Neural cell (in vitro differentiated cells): ENCODE data around the gene NCF1. TPM values are rescaled to one million over a fixed set of nuclear protein-coding genes. Genes with fewer than 3 reads are reported as not detected.
"Not testable (repeated sequence)": the region's sequence is repeated elsewhere in the genome, so short reads cannot be mapped to it uniquely, and the experiment has no call there.

Experiments
- H2AFZ ChIP-seq: fragments of 200-600, 300-800 bp; sonication (generic), shearing (Covaris generic); 2 replicates; pipeline ENCODE4 v1.6.0; 2014; ENCODE audit warnings: low read depth, mild to moderate bottlenecking, antibody characterized with exemption, low read length, moderate library complexity
- H3F3A ChIP-seq: fragments of 200-600 bp; shearing (Covaris generic); 2 replicates; pipeline ENCODE4 v1.6.1; 2016; ENCODE audit warnings: mild to moderate bottlenecking, moderate library complexity, mixed read lengths, antibody characterized with exemption, low read length; ENCODE audit not compliant: insufficient read depth, poor library complexity, severe bottlenecking
- H3K27ac ChIP-seq: fragments of 200-600, 300-800 bp; sonication (generic), shearing (Covaris generic); 2 replicates; pipeline ENCODE4 v1.5.1; 2014; ENCODE audit warnings: mild to moderate bottlenecking, low read length, moderate library complexity
- H3K27me3 ChIP-seq: fragments of 300-800, 200-600 bp; sonication (generic), shearing (Covaris generic); 2 replicates; pipeline ENCODE4 v1.6.0; 2014; ENCODE audit warnings: mild to moderate bottlenecking, low read depth, low read length, moderate library complexity; ENCODE audit not compliant: insufficient read depth
- H3K36me3 ChIP-seq: fragments of 300-800, 200-600 bp; sonication (generic), shearing (Covaris generic); 2 replicates; pipeline ENCODE4 v1.5.1; 2014; ENCODE audit warnings: mild to moderate bottlenecking, antibody characterized with exemption, low read length, moderate library complexity; ENCODE audit not compliant: insufficient read depth
- H3K4me2 ChIP-seq: fragments of 300-800, 200-600 bp; sonication (generic), shearing (Covaris generic); 2 replicates; pipeline ENCODE4 v1.6.0; 2014; ENCODE audit warnings: mild to moderate bottlenecking, low read length
- H3K4me3 ChIP-seq: fragments of 300-800, 200-600 bp; sonication (generic), shearing (Covaris generic); 2 replicates; pipeline ENCODE4 v1.5.1; 2014; ENCODE audit warnings: mild to moderate bottlenecking, low read length, moderate library complexity
- H3K79me2 ChIP-seq: fragments of 200-600 bp; shearing (Covaris generic); replicated peaks from 2 replicates; pipeline ENCODE4 v1.6.0; 2014; ENCODE audit warnings: mild to moderate bottlenecking, low read length, moderate library complexity; ENCODE audit not compliant: insufficient read depth
- H3K9ac ChIP-seq: fragments of 300-800, 200-600 bp; sonication (generic), shearing (Covaris generic); 2 replicates; pipeline ENCODE4 v1.6.1; 2016; ENCODE audit warnings: mild to moderate bottlenecking, low read length, mixed read lengths
- H3K9me2 ChIP-seq: fragments of 200-600 bp; shearing (Covaris generic); 2 replicates; pipeline ENCODE4 v1.6.1; 2016; ENCODE audit warnings: mild to moderate bottlenecking, low read length, mixed read lengths; ENCODE audit not compliant: insufficient read depth
- H3K9me3 ChIP-seq: fragments of 200-600, 300-800 bp; sonication (generic), shearing (Covaris generic); 2 replicates; pipeline ENCODE4 v1.6.1; 2016; ENCODE audit warnings: mild to moderate bottlenecking, mixed run types, low read length, moderate library complexity, mixed read lengths
- H4K20me1 ChIP-seq: fragments of 200-600 bp; shearing (Covaris generic); 2 replicates; pipeline ENCODE4 v1.6.1; 2016; ENCODE audit warnings: mild to moderate bottlenecking, mixed run types; ENCODE audit not compliant: insufficient read depth
- EP300 ChIP-seq: fragments of 450-650 bp; conservative IDR thresholded peaks from 2 replicates; pipeline ENCODE4 v1.6.1; 2014; ENCODE audit warnings: antibody characterized with exemption, mild to moderate bottlenecking, moderate library complexity; ENCODE audit not compliant: poor library complexity, severe bottlenecking
- EZH2 ChIP-seq: fragments of 200-600, 300-800 bp; shearing (Covaris generic), sonication (generic); IDR thresholded peaks from 2 replicates; pipeline ENCODE4 v1.6.1; 2014; ENCODE audit warnings: antibody characterized with exemption, low read length, borderline replicate concordance, mild to moderate bottlenecking; ENCODE audit not compliant: insufficient read depth, poor library complexity, severe bottlenecking
- MXI1 ChIP-seq: fragments of 450-650 bp; conservative IDR thresholded peaks from 2 replicates; pipeline ENCODE4 v1.6.1; 2014; ENCODE audit warnings: antibody characterized with exemption, mild to moderate bottlenecking; ENCODE audit not compliant: poor library complexity, severe bottlenecking
- POLR2AphosphoS5 ChIP-seq: IDR thresholded peaks from 2 replicates; pipeline ENCODE4 v1.6.1; 2012
- RAD21 ChIP-seq: fragments of 450-650 bp; conservative IDR thresholded peaks from 2 replicates; pipeline ENCODE4 v1.6.1; 2014; ENCODE audit warnings: antibody characterized with exemption, mild to moderate bottlenecking, moderate library complexity
- REST ChIP-seq: IDR thresholded peaks from 2 replicates; pipeline ENCODE4 v1.6.1; 2012; ENCODE audit warnings: borderline replicate concordance
- SMC3 ChIP-seq: fragments of 450-650 bp; conservative IDR thresholded peaks from 2 replicates; pipeline ENCODE4 v1.6.1; 2014; ENCODE audit warnings: antibody characterized with exemption, mild to moderate bottlenecking, moderate library complexity; ENCODE audit not compliant: poor library complexity
- TAF1 ChIP-seq: IDR thresholded peaks from 2 replicates; pipeline ENCODE4 v1.6.1; 2012; ENCODE audit warnings: low read depth
- polyA minus RNA-seq: library from RNA; depleted of rRNA, polyadenylated mRNA; stranded (reverse); fragments of >200 nt; gene quantifications from 2 replicates; pipeline ENCODE4 v1.2.3, GENCODE V29; 2014
- polyA plus RNA-seq: library from polyadenylated mRNA; depleted of rRNA; stranded (reverse); fragments of >200 nt; gene quantifications from 2 replicates; pipeline ENCODE4 v1.2.3, GENCODE V29; 2014
- TF ChIP-seq, protein P1 (sequence below): fragments of 450-650 bp; IDR thresholded peaks from 2 replicates; pipeline ENCODE4 v1.5.1; 2014; ENCODE audit warnings: antibody characterized with exemption, mild to moderate bottlenecking, moderate library complexity; ENCODE audit not compliant: poor library complexity, severe bottlenecking

The NCF1 gene
- polyA plus RNA-seq (0.70 TPM in 1 of 2 replicates, not detected in the other), polyA minus RNA-seq (not detected in 2 replicates)

DNA sequence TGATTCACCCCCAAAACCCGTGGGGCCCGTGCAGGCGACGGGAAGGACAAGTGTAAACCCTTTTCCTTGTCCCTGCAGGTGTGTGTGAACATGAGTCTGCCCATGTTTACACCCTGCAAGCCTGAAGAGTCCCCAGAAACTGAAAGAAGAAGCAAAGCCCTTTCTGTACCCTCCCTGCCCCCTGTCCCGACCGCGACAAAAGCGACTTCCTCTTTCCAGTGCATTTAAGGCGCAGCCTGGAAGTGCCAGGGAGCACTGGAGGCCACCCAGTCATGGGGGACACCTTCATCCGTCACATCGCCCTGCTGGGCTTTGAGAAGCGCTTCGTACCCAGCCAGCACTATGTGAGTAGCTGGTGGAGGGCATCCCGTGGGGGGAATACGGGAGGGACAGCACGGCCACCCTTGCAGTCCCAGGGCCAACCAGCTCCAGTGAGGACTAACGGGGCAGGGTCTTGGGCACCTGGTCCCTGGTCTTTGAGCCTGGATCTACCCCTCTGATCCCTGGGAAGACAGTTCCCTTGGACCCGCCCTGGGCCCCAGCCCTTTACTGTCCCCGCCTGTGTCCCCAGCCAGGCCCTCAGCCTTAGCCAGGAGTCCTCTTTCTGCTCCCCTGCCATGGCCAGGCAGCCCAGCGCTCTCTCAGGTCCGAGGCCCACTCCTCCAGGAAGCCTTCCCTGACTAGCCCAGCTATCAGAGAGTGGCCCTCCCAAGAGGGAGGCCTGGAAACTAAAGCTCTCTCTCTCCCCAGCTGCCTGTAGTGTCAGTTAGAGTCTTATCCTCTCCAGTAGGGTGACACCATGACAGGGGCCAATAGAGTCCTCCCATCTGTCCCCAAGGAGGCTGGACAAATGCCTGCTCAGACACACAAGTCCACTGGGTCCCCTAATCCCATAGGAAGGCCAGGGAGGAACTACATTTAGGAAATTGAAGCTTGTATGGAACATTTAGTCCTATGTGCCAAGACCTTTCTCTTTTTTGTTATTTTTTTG lies at the start of gene NCF1:
TSS of gene NCF1 (plus strand) at position 252 of the 991 bp plus-strand sequence. CDS start at position 273, 21 bp downstream.
- not testable (repeated sequence) for H3K4me3 ChIP-seq, H3K9me2 ChIP-seq, H3K27me3 ChIP-seq, H3K27ac ChIP-seq, H3K4me2 ChIP-seq, H3K79me2 ChIP-seq, H3F3A ChIP-seq, H3K9me3 ChIP-seq, H4K20me1 ChIP-seq, H2AFZ ChIP-seq, H3K36me3 ChIP-seq, H3K9ac ChIP-seq

DNA sequence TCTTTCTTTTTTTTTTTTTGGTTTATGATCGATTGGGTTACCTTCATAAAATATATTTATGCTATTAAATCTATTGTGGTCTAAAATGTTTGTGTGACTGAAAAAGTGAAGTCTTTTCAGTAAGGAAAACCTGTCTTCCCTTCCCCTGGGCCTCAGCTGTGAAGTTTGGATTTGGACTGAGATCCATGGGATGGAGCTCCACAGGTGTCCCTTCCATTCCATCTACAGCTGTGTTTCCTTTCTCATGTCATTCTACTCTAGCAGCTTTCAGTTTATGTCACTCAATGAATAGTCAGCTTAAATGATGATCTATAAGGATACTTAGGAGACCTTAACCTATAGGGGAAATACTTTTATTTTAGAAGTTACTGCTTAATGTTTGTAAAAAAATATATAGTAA lies 48.0 kb upstream of the NCF1 start:
- H3F3A ChIP-seq = no peaks in the 10 kb centered on the region
- no peaks in the 10 kb centered on the region for H4K20me1 ChIP-seq
- H3K4me2 ChIP-seq = no peak overlapping the region
- H3K9me3 ChIP-seq = no peaks in the 10 kb centered on the region
- H3K9me2 ChIP-seq = no peaks in the 10 kb centered on the region
- no peak overlapping the region for H3K27ac ChIP-seq
- no peaks in the 10 kb centered on the region for H3K27me3 ChIP-seq
- no peak overlapping the region for H3K4me3 ChIP-seq
- H3K36me3 ChIP-seq = peaks cover 6% of the 10 kb centered on the region
- peaks cover 4% of the 10 kb centered on the region for H3K79me2 ChIP-seq
- H2AFZ ChIP-seq = no peak overlapping the region
- TF ChIP-seq TAF1 (no peak), EP300 (no peak), MXI1 (no peak), REST (no peak), SMC3 (no peak), POLR2AphosphoS5 (no peak), RAD21 (no peak), EZH2 (no peak)
- TF ChIP-seq, protein P1, sequence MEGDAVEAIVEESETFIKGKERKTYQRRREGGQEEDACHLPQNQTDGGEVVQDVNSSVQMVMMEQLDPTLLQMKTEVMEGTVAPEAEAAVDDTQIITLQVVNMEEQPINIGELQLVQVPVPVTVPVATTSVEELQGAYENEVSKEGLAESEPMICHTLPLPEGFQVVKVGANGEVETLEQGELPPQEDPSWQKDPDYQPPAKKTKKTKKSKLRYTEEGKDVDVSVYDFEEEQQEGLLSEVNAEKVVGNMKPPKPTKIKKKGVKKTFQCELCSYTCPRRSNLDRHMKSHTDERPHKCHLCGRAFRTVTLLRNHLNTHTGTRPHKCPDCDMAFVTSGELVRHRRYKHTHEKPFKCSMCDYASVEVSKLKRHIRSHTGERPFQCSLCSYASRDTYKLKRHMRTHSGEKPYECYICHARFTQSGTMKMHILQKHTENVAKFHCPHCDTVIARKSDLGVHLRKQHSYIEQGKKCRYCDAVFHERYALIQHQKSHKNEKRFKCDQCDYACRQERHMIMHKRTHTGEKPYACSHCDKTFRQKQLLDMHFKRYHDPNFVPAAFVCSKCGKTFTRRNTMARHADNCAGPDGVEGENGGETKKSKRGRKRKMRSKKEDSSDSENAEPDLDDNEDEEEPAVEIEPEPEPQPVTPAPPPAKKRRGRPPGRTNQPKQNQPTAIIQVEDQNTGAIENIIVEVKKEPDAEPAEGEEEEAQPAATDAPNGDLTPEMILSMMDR = no peak
- no peak overlapping the region for H3K9ac ChIP-seq
